ENCODE measurements around the gene VRTN.
"Not testable (repeated sequence)": the region's sequence is repeated elsewhere in the genome, so short reads cannot be mapped to it uniquely, and the experiment has no call there.

The VRTN gene

GRCh38 chr14:74349757-74350156, 1.5 kb downstream of the VRTN start:
- no peak for DNase-seq (ENCODE audit: low read depth)

GRCh38 chr14:74350211-74350927, 2.1 kb downstream of the VRTN start:
- DNase-seq (ENCODE audit: low read depth), result no peak

- DNase-seq (ENCODE audit: low read depth), result no peak
These were observed 2.7 kb downstream of the VRTN start for GRCh38 chr14:74350928-74351323.

GRCh38 chr14:74356892-74357575, 8.8 kb downstream of the VRTN start:
- DNase-seq (ENCODE audit: low read depth), result no peak

- no peak for DNase-seq (ENCODE audit: low read depth)
These were observed 9.3 kb downstream of the VRTN start for GRCh38 chr14:74357585-74357984.

GRCh38 chr14:74358176-74358829, 10.0 kb downstream of the VRTN start:
- DNase-seq (ENCODE audit: low read depth), result no peak

- DNase-seq (ENCODE audit: low read depth), result no peak
These were observed 11.9 kb downstream of the VRTN start for GRCh38 chr14:74360163-74360562.

- DNase-seq (ENCODE audit: low read depth), result peak; percentile 21
These were observed 14.2 kb downstream of the VRTN start for GRCh38 chr14:74362361-74362915.

- DNase-seq (ENCODE audit: low read depth), result no peak
These were observed 16.1 kb downstream of the VRTN start for GRCh38 chr14:74364271-74364880.

- DNase-seq (ENCODE audit: low read depth), result no peak
These were observed 19.8 kb downstream of the VRTN start for GRCh38 chr14:74368026-74368425.

- DNase-seq (ENCODE audit: low read depth), result no peak
These were observed 20.2 kb downstream of the VRTN start for GRCh38 chr14:74368441-74368840.

GRCh38 chr14:74377976-74378690, 29.9 kb downstream of the VRTN start:
- no peak for DNase-seq (ENCODE audit: low read depth)

GRCh38 chr14:74380172-74380571, 31.9 kb downstream of the VRTN start:
- DNase-seq (ENCODE audit: low read depth), result no peak

- DNase-seq (ENCODE audit: low read depth), result no peak
These were observed 32.6 kb downstream of the VRTN start for GRCh38 chr14:74380845-74381244.

GRCh38 chr14:74381571-74381970, 33.3 kb downstream of the VRTN start:
- not testable (repeated sequence) for DNase-seq (ENCODE audit: low read depth)

GRCh38 chr14:74382231-74382630, 34.0 kb downstream of the VRTN start:
- no peak for DNase-seq (ENCODE audit: low read depth)

GRCh38 chr14:74389980-74390379, 41.7 kb downstream of the VRTN start:
- DNase-seq (ENCODE audit: low read depth), result no peak

- not testable (repeated sequence) for DNase-seq (ENCODE audit: low read depth)
These were observed 42.2 kb downstream of the VRTN start for GRCh38 chr14:74390505-74390904.

- no peak for DNase-seq (ENCODE audit: low read depth)
These were observed 43.2 kb downstream of the VRTN start for GRCh38 chr14:74391479-74391878.

- DNase-seq (ENCODE audit: low read depth), result no peak
These were observed 44.6 kb downstream of the VRTN start for GRCh38 chr14:74392616-74393570.

- no peak for DNase-seq (ENCODE audit: low read depth)
These were observed 46.3 kb downstream of the VRTN start for GRCh38 chr14:74394549-74394948.

Measured in CMK (cell line).